GM19238 (cell line): ENCODE measurements around the gene LRMDA.
"Not testable (repeated sequence)": the region's sequence is repeated elsewhere in the genome, so short reads cannot be mapped to it uniquely, and the experiment has no call there.

Experiments
- DNase-seq: peaks from one replicate; pipeline ENCODE4 v3.0.0; 2011; ENCODE audit warnings: low spot score; ENCODE audit not compliant: insufficient read length

LRMDA gene

GRCh38 chr10:75572478-75572877 lies 141.1 kb downstream of the LRMDA start:
- no peak for DNase-seq

GRCh38 chr10:75575940-75576339 lies 144.5 kb downstream of the LRMDA start:
- no peak for DNase-seq

- DNase-seq = no peak
Observed at GRCh38 chr10:75582102-75582501, 150.7 kb downstream of the LRMDA start.

- DNase-seq = no peak
Observed at GRCh38 chr10:75585294-75585693, 153.9 kb downstream of the LRMDA start.

GRCh38 chr10:75586814-75587213 lies 155.4 kb downstream of the LRMDA start:
- no peak for DNase-seq

- DNase-seq = no peak
Observed at GRCh38 chr10:75588031-75588430, 156.6 kb downstream of the LRMDA start.

- no peak for DNase-seq
Observed at GRCh38 chr10:75589895-75590654, 158.7 kb downstream of the LRMDA start.

- no peak for DNase-seq
Observed at GRCh38 chr10:75592151-75592787, 160.8 kb downstream of the LRMDA start.

GRCh38 chr10:75592791-75593643 lies 161.6 kb downstream of the LRMDA start:
- DNase-seq = no peak

GRCh38 chr10:75593692-75594556 lies 162.5 kb downstream of the LRMDA start:
- DNase-seq = no peak

GRCh38 chr10:75596930-75597620 lies 165.7 kb downstream of the LRMDA start:
- no peak for DNase-seq

- DNase-seq = no peak
Observed at GRCh38 chr10:75597773-75598440, 166.5 kb downstream of the LRMDA start.

GRCh38 chr10:75598998-75599397 lies 167.6 kb downstream of the LRMDA start:
- DNase-seq = no peak

GRCh38 chr10:75599875-75600648 lies 168.6 kb downstream of the LRMDA start:
- DNase-seq = no peak

- DNase-seq = no peak
Observed at GRCh38 chr10:75600833-75601232, 169.4 kb downstream of the LRMDA start.

GRCh38 chr10:75602341-75602740 lies 170.9 kb downstream of the LRMDA start:
- no peak for DNase-seq

GRCh38 chr10:75605096-75605495 lies 173.7 kb downstream of the LRMDA start:
- no peak for DNase-seq

- DNase-seq = not testable (repeated sequence)
Observed at GRCh38 chr10:75605795-75606194, 174.4 kb downstream of the LRMDA start.

- no peak for DNase-seq
Observed at GRCh38 chr10:75606203-75606779, 174.9 kb downstream of the LRMDA start.
